ENCODE measurements around the gene FAT1.

The FAT1 gene

DNA sequence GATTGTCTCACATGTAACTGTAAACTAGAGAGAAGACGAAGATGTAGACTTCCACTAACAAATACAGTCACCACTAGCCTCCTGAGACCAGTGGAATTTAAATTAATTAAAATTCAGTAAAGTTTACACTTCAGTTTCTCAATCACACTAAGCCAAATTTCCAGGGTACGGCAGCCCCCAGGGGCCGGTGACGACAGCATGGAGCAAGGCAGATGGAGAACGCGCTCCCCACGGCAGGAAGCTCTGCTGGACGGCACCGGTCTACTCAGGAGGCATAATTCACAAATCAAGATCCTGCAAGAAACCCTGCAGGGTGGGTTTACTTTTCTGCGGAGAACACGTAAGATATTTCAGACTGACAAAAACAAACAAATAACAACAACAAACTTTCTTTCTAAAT is 80.7 kb downstream of the FAT1 start:
- no peak for FAIRE-seq
- DNase-seq (ENCODE audit: insufficient read length): no peak
- TF ChIP-seq POLR2A (IDR thresholded peaks at IDR 0.05; ENCODE audit: low read depth, low read length) (no peak), POLR2AphosphoS5 (IDR thresholded peaks at IDR 0.05; ENCODE audit: low read depth, low read length) (no peak), TAF1 (IDR thresholded peaks at IDR 0.05; ENCODE audit: borderline replicate concordance, low read depth, low read length) (no peak)

GRCh38 chr4:186642530-186642929 is 81.1 kb downstream of the FAT1 start:
- FAIRE-seq (no peak), DNase-seq (ENCODE audit: insufficient read length) (no peak)
- no peak for TF ChIP-seq POLR2AphosphoS5 (IDR thresholded peaks at IDR 0.05; ENCODE audit: low read depth, low read length)
- TF ChIP-seq POLR2A (IDR thresholded peaks at IDR 0.05; ENCODE audit: low read depth, low read length): no peak
- TF ChIP-seq TAF1 (IDR thresholded peaks at IDR 0.05; ENCODE audit: borderline replicate concordance, low read depth, low read length): no peak

DNA sequence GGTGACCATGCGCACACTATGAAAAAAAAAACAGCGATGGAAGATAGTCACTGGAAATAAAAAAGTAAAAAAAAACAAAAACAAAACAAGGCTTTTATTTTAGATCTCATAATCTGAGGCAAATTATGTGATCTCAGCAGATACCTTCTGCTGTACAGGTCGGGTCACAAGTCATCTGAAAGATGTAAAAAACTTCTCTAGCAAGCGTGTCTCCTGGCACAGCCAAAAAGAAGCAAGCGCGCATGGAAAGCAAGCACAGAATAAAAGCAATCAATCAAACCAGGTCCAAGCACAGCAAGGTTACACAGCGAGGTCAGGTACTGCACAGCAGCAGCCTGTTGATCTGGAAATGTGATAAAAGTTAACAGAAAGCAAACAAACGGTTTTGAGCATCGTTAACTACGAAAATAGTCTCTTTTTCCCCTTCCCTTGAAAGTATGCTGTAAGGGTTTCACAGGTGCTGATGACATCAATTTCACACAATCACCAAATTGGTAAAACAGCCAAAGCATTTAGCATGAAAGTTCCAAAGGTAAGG is 89.0 kb downstream of the FAT1 start:
- DNase-seq (ENCODE audit: insufficient read length) (no peak), FAIRE-seq (no peak)
- TF ChIP-seq POLR2AphosphoS5 (IDR thresholded peaks at IDR 0.05; ENCODE audit: low read depth, low read length): no peak
- no peak for TF ChIP-seq POLR2A (IDR thresholded peaks at IDR 0.05; ENCODE audit: low read depth, low read length)
- no peak for TF ChIP-seq TAF1 (IDR thresholded peaks at IDR 0.05; ENCODE audit: borderline replicate concordance, low read depth, low read length)

DNA sequence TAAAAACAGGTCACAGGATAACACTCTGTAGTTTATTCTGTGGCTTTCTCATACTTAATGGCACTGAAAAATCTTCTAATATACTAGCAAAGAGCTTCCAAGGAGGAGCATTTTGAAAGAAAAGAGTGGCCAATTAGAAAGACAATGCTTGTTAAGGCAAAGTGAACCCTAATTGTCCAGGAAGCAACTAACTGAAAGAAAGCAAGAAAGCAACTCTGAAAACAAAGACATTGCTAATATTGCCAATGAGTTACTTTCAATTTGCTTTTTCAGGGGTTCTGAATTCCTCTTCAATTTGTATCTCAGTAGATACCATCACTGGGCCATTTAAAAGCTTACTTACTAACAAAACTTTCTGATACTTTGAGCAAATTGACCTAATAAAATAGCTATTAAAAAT is 89.8 kb downstream of the FAT1 start:
- no peak for TF ChIP-seq POLR2A (IDR thresholded peaks at IDR 0.05; ENCODE audit: low read depth, low read length)
- no peak for TF ChIP-seq POLR2AphosphoS5 (IDR thresholded peaks at IDR 0.05; ENCODE audit: low read depth, low read length)
- TF ChIP-seq TAF1 (IDR thresholded peaks at IDR 0.05; ENCODE audit: borderline replicate concordance, low read depth, low read length): no peak
- DNase-seq (ENCODE audit: insufficient read length) (no peak), FAIRE-seq (no peak)

- FAIRE-seq: no peak
- no peak for TF ChIP-seq POLR2AphosphoS5 (IDR thresholded peaks at IDR 0.05; ENCODE audit: low read depth, low read length)
- no peak for TF ChIP-seq POLR2A (IDR thresholded peaks at IDR 0.05; ENCODE audit: low read depth, low read length)
- no peak for TF ChIP-seq TAF1 (IDR thresholded peaks at IDR 0.05; ENCODE audit: borderline replicate concordance, low read depth, low read length)
- no peak for DNase-seq (ENCODE audit: insufficient read length)
These were observed 93.5 kb downstream of the FAT1 start for GRCh38 chr4:186630128-186630527.

- FAIRE-seq: no peak
- DNase-seq (ENCODE audit: insufficient read length): no peak
- TF ChIP-seq POLR2AphosphoS5 (IDR thresholded peaks at IDR 0.05; ENCODE audit: low read depth, low read length) (no peak), POLR2A (IDR thresholded peaks at IDR 0.05; ENCODE audit: low read depth, low read length) (no peak), TAF1 (IDR thresholded peaks at IDR 0.05; ENCODE audit: borderline replicate concordance, low read depth, low read length) (no peak)
These were observed 95.5 kb downstream of the FAT1 start for GRCh38 chr4:186628058-186628711.

GRCh38 chr4:186627226-186627865 is 96.3 kb downstream of the FAT1 start:
- no peak for FAIRE-seq
- no peak for TF ChIP-seq POLR2A (IDR thresholded peaks at IDR 0.05; ENCODE audit: low read depth, low read length)
- TF ChIP-seq POLR2AphosphoS5 (IDR thresholded peaks at IDR 0.05; ENCODE audit: low read depth, low read length): no peak
- TF ChIP-seq TAF1 (IDR thresholded peaks at IDR 0.05; ENCODE audit: borderline replicate concordance, low read depth, low read length): no peak
- no peak for DNase-seq (ENCODE audit: insufficient read length)

GRCh38 chr4:186624951-186625350 is 98.7 kb downstream of the FAT1 start:
- FAIRE-seq: no peak
- DNase-seq (ENCODE audit: insufficient read length): no peak
- TF ChIP-seq POLR2AphosphoS5 (IDR thresholded peaks at IDR 0.05; ENCODE audit: low read depth, low read length): no peak

DNA sequence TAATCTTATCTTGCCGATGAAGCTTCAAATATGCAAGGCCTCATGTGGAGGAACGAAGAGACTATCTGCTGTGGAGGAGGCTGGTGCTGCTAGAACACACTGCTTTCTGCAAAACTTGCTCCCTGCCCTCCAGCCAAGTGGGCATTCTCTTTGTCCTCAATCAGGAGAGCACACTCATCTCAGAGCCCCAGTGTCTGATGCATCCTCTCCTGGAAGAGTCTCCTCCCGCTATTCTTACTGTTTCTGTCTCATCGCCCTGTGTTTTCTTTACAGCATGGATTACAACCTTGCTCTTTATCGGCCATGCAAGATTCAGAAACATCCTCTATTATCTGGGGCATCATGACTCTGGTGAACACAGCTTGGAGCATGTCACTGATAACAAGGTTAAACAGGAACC is 100.1 kb downstream of the FAT1 start:
- no peak for TF ChIP-seq POLR2A (IDR thresholded peaks at IDR 0.05; ENCODE audit: low read depth, low read length)
- TF ChIP-seq TAF1 (IDR thresholded peaks at IDR 0.05; ENCODE audit: borderline replicate concordance, low read depth, low read length): no peak
- no peak for TF ChIP-seq POLR2AphosphoS5 (IDR thresholded peaks at IDR 0.05; ENCODE audit: low read depth, low read length)
- DNase-seq (ENCODE audit: insufficient read length) (no peak), FAIRE-seq (no peak)

DNA sequence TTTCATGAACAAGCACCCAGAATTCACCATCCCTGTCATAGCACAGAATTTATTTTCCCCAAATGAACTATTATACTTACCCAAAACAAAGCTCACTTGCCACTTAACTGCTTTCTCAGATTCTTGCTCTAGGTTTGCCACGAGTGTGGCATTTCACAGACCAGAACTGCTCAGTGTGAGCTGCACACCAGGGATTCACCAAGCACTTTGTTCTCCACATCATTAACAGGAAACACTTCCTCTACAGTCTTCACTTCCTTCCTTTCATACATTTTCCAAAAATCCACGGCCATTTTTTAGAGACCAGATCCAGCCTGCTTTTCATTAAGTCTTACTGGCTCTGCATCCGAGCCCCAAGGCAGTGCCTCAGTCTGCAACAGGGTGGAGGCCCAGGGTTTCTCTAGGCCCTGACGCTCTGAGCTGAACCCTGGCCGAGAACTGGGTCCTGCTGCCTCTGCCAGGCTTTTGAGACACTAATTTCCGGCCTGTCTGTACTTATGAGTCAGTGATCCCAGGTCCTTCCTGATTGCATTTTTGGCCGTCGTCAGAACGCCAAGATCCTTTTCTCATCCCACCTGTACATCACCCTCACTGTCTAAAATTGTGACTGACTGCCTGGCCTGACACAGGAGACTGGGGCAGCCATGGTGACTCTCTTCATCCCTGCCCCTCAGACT is 100.7 kb downstream of the FAT1 start:
- FAIRE-seq: no peak
- DNase-seq (ENCODE audit: insufficient read length): no peak
- TF ChIP-seq TAF1 (IDR thresholded peaks at IDR 0.05; ENCODE audit: borderline replicate concordance, low read depth, low read length) (no peak), POLR2AphosphoS5 (IDR thresholded peaks at IDR 0.05; ENCODE audit: low read depth, low read length) (no peak), POLR2A (IDR thresholded peaks at IDR 0.05; ENCODE audit: low read depth, low read length) (no peak)

DNA sequence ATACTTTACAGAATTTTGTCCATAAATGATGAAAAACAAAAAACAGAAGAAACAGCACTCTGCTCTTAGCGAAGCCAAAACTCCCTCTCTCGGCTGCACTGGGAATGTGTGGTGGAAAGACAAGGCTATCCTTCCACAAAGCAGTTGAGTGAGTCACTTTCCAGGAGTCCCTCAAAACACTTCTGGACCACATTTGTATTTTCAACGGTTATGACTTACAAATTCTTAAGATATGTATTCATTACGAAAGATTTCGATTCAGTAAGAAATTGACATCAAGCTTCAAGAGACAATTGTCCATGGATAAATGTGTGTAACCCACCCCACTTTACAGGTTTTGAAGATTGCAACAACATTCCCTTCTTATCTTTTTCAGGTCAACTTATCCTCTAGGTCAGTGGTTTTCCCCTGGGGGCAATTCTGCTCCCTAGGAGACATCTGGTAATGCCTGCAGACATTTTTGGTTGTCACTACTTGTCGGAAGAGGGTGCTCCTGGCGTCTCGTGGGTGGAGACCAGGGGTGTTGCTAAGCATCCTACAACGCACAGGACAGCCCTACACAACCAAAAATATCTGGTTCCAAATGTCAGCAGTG is 101.6 kb downstream of the FAT1 start:
- no peak for FAIRE-seq
- no peak for DNase-seq (ENCODE audit: insufficient read length)
- no peak for TF ChIP-seq POLR2AphosphoS5 (IDR thresholded peaks at IDR 0.05; ENCODE audit: low read depth, low read length)
- TF ChIP-seq POLR2A (IDR thresholded peaks at IDR 0.05; ENCODE audit: low read depth, low read length): no peak
- no peak for TF ChIP-seq TAF1 (IDR thresholded peaks at IDR 0.05; ENCODE audit: borderline replicate concordance, low read depth, low read length)
